Activated B cell treated with CpG ODN at 0.5 μM for 24 hours (primary cell): ENCODE measurements around the gene TP63. TPM values are rescaled to one million over a fixed set of nuclear protein-coding genes. Genes with fewer than 3 reads are reported as not detected.

ENCODE experiments used
- ATAC-seq: fragments of 200-7000 bp; cut with Tn5 transposase; one replicate; pipeline ENCODE4 v1.10.0; 2021; ENCODE audit warnings: low read depth, mild to moderate bottlenecking, moderate library complexity
- CTCF ChIA-PET: fragments of 350-600 bp; sonication (Branson Sonifier 250); formaldehyde crosslinking; loops from one replicate; lab custom pipeline; 2021; ENCODE audit warnings: antibody characterized with exemption; lab: Charles Lee
- POLR2A ChIA-PET: fragments of 350-600 bp; sonication (Branson Sonifier 250); formaldehyde crosslinking; loops from one replicate; lab custom pipeline; 2021; ENCODE audit warnings: antibody characterized with exemption; lab: Charles Lee
- DNase-seq: peaks from one replicate; pipeline ENCODE4 v3.0.0; 2022
- H3K27ac Mint-ChIP-seq: one replicate; pipeline ENCODE4 v1.8.0; 2020; ENCODE audit warnings: mixed read lengths
- H3K27me3 Mint-ChIP-seq: one replicate; pipeline ENCODE4 v1.8.0; 2021; ENCODE audit warnings: mixed read lengths
- H3K36me3 Mint-ChIP-seq: one replicate; pipeline ENCODE4 v1.8.0; 2021; ENCODE audit warnings: low read depth, mixed read lengths
- H3K4me1 Mint-ChIP-seq: one replicate; pipeline ENCODE4 v1.8.0; 2021; ENCODE audit warnings: mixed read lengths
- H3K4me3 Mint-ChIP-seq: one replicate; pipeline ENCODE4 v1.8.0; 2020; ENCODE audit warnings: mild to moderate bottlenecking, mixed read lengths
- H3K9me3 Mint-ChIP-seq: one replicate; pipeline ENCODE4 v1.8.0; 2020; ENCODE audit warnings: mixed read lengths
- intact Hi-C: fragments of 100-400 bp; cut with micrococcal nuclease; formaldehyde crosslinking; loops from one replicate; pipeline ENCODE4 v1.15.1; 2024
- total RNA-seq: library from RNA; stranded (reverse); gene quantifications from 2 replicates; pipeline ENCODE4 v1.2.3, GENCODE V29; 2022
- TF ChIP-seq, protein P1 (sequence below): fragments of 200-600 bp; IDR thresholded peaks from one replicate; pipeline ENCODE4 v1.8.0; 2022; ENCODE audit warnings: antibody characterized with exemption, mild to moderate bottlenecking

The TP63 gene
- total RNA-seq, 1 donor from 2014 or later: 3.9 TPM

DNA sequence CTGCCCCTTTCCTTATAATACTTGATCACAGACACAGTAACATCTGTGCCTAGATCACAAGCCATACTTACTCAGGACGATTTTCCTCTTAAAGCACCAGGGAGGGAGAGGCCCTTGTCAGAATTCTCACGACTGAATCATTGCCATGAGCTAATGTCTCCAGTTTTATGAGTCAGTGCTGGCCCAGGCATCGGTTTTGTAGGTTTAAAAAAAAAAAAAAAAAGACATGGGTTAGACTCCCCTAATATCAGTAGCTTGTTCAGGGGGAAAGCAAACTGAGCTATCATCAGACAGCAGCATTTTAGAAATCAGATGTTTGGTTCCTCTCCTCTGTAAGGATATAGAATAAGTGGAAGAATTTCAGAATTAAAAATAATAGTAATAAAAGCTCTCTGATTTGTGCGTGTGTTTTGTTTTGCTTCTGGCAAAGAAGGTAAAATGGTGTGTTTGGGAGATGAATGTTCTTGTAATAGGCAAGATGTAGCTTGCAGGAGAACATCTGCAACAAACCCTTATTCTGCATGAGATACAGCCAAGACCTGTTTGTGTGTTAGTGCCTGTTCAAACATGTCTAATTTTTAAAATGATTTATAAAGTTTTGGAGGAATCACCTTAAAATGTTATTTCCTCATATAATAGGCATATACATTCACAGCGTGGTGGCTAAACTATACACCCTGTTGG is 193.6 kb downstream of the TP63 start:
- Mint-ChIP-seq H3K27ac (no peak overlapping the region), H3K4me3 (no peak overlapping the region), H3K4me1 (no peaks in the 10 kb centered on the region), H3K9me3 (no peaks in the 10 kb centered on the region), H3K27me3 (no peaks in the 10 kb centered on the region), H3K36me3 (no peaks in the 10 kb centered on the region)
- intact Hi-C loops: loop anchor here (5.0 kb wide), 1 partner anchor 252 kb away; no protein-coding TSS in a partner anchor
- TF ChIP-seq, protein P1, sequence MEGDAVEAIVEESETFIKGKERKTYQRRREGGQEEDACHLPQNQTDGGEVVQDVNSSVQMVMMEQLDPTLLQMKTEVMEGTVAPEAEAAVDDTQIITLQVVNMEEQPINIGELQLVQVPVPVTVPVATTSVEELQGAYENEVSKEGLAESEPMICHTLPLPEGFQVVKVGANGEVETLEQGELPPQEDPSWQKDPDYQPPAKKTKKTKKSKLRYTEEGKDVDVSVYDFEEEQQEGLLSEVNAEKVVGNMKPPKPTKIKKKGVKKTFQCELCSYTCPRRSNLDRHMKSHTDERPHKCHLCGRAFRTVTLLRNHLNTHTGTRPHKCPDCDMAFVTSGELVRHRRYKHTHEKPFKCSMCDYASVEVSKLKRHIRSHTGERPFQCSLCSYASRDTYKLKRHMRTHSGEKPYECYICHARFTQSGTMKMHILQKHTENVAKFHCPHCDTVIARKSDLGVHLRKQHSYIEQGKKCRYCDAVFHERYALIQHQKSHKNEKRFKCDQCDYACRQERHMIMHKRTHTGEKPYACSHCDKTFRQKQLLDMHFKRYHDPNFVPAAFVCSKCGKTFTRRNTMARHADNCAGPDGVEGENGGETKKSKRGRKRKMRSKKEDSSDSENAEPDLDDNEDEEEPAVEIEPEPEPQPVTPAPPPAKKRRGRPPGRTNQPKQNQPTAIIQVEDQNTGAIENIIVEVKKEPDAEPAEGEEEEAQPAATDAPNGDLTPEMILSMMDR: no peak
- DNase-seq (no peak), ATAC-seq (no peak)
- ChIA-PET CTCF (no interaction called here), POLR2A (no interaction called here)

DNA sequence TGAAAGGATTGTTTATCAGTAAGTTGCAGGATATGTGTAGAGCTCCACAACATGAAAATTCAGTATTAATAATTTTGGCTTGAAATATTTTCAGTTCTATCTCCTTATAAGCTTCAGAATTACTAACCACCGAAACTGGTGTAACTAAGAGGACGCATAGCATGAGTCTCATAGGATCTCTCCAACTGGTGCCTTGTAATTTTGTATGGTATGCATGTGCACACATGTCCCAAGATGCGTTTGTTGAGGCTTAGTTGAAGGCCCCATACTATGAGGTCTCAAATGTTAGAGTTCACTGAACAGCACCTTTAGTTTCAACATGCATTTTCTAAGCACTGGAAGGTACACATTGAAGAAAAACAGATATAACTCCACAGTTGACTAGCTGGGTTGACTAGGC is 195.4 kb downstream of the TP63 start:
- Mint-ChIP-seq H3K4me3 (no peak overlapping the region), H3K36me3 (no peaks in the 10 kb centered on the region), H3K27me3 (no peaks in the 10 kb centered on the region), H3K9me3 (no peaks in the 10 kb centered on the region), H3K4me1 (no peaks in the 10 kb centered on the region), H3K27ac (no peak overlapping the region)
- intact Hi-C loops: no loop called here
- TF ChIP-seq, protein P1: no peak
- DNase-seq (no peak), ATAC-seq (no peak)
- POLR2A ChIA-PET: no interaction called here
- CTCF ChIA-PET: no interaction called here

DNA sequence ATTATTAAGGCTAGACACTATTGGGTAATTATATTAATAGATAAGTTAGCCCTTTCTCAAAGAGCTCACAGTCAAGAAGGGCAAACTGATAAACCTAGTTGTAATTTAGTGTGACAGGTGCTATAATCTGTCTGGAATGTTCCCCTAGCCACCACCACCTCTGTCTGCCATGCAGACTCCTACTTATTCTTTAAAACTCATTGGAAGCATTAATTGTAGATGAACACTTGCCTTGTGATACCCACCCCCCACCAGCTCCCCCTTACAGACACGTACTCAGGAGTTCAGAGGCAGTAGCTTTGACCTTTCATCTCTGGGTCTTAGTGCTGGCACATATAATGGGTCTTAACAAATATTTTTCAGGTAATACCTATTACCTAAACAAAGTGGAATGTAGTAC is 195.9 kb downstream of the TP63 start:
- Mint-ChIP-seq H3K27me3 (no peaks in the 10 kb centered on the region), H3K4me3 (no peak overlapping the region), H3K27ac (no peak overlapping the region), H3K4me1 (no peaks in the 10 kb centered on the region), H3K9me3 (no peaks in the 10 kb centered on the region), H3K36me3 (no peaks in the 10 kb centered on the region)
- intact Hi-C loops: no loop called here
- ATAC-seq (no peak), DNase-seq (no peak)
- TF ChIP-seq, protein P1: no peak
- ChIA-PET CTCF (no interaction called here), POLR2A (no interaction called here)

DNA sequence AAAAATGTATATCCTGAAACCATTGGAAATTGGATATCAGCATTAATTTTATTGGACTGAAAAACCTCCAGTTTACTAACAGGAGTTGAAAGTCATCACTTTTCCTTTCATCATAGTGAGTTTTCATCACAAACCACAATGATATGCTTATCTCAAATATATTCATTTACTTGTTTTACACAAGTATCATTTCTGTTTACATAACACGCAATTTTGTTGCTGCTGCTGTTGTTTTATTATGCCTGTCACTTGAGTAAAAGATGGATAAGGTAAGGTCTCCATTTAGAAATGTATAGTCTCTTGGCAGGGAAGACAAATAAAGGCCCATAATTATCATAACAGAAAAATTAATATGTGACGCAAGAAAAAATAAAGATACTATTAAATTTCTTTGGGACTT is 199.2 kb downstream of the TP63 start:
- DNase-seq: no peak
- no peaks in the 10 kb centered on the region for H3K27me3 Mint-ChIP-seq
- no peaks in the 10 kb centered on the region for H3K36me3 Mint-ChIP-seq
- intact Hi-C loops: no loop called here
- CTCF ChIA-PET: no interaction called here
- no peaks in the 10 kb centered on the region for H3K4me1 Mint-ChIP-seq
- no peak overlapping the region for H3K27ac Mint-ChIP-seq
- no peak overlapping the region for H3K4me3 Mint-ChIP-seq
- H3K9me3 Mint-ChIP-seq: no peaks in the 10 kb centered on the region
- ATAC-seq: no peak
- POLR2A ChIA-PET: no interaction called here
- TF ChIP-seq, protein P1: no peak

DNA sequence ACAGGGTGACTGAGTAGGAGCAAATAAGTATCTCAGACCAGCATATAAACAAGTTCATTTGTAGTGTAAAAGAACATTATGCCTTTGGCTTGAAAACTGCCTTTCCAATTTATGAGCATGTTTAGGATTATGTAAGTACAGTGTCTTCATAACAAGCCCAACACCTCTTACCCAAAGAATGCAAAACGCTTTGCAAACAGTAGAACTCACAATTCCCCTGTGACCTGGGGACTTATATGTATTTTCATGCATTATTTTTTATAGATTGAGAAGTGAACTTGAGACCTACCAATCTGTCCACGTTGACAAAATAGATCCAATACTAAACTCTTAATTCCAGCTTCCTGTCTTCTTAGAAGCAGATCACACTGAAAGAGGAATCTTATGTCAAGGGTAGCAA is 202.1 kb downstream of the TP63 start:
- no peak for ATAC-seq
- no peaks in the 10 kb centered on the region for H3K27me3 Mint-ChIP-seq
- TF ChIP-seq, protein P1: no peak
- POLR2A ChIA-PET: no interaction called here
- no peaks in the 10 kb centered on the region for H3K36me3 Mint-ChIP-seq
- no peak overlapping the region for H3K27ac Mint-ChIP-seq
- no peaks in the 10 kb centered on the region for H3K4me1 Mint-ChIP-seq
- intact Hi-C loops: no loop called here
- no peaks in the 10 kb centered on the region for H3K9me3 Mint-ChIP-seq
- no peak overlapping the region for H3K4me3 Mint-ChIP-seq
- DNase-seq: no peak
- CTCF ChIA-PET: no interaction called here
